NK-92 treated with Interleukin-12 subunit alpha and Interleukin-12 subunit beta, amount 100 ng/mL, for 24 hours (cell line): ENCODE data around the gene UNC13C.

Source experiments
- DNase-seq: peaks from one replicate; lab custom pipeline; 2025; lab: John Stamatoyannopoulos, UW

The UNC13C gene

DNA sequence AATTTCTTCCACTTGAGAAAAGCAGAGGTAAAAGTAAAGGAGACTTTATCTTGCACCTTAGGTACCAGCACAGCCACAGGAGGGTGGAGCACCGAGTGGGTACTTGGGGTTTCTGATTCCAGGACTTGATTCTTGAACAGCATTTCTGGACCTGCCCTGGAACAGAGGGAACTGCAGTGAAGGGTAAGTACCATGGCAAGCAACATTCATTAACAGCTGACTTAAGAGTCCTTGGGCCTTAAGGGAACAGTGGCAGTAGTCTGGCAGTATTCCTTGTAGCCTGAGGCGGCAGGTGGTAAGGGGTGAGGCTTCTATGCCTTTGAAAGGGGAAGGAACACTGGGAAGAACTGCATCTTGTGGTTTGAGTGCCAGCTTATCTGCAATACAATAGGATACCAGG is 666.6 kb downstream of the UNC13C start:
- no peak for DNase-seq

DNA sequence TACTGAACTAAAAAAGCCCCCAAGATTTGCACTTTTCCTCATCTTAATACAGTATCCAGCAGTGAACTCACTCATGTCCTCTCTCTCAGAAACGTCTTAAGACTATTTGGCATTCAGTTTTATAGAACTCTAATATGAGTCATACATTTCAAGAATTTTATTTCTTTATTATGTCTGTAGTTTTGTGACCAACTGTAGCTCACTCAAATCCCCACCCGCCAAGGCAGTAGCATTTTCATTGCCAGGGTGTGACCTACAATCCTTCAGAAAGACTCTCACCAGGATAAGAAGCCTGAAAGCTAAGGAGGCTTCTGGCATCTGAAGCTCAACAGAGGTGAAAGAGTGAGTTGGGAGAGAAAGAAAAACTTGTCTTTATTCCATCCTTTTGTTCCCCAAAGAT is 681.4 kb downstream of the UNC13C start:
- no peak for DNase-seq

GRCh38 chr15:54660356-54660755 is 682.1 kb downstream of the UNC13C start:
- no peak for DNase-seq

- no peak for DNase-seq
These were observed 697.0 kb downstream of the UNC13C start for GRCh38 chr15:54675241-54675640.

- DNase-seq: no peak
These were observed 703.3 kb downstream of the UNC13C start for GRCh38 chr15:54681584-54681983.
